Ecto neural progenitor cell (in vitro differentiated cells): ENCODE measurements around the gene GPR155.
"Not testable (repeated sequence)": the region's sequence is repeated elsewhere in the genome, so short reads cannot be mapped to it uniquely, and the experiment has no call there.

Experiments used
- DNase-seq: peaks from one replicate; pipeline ENCODE4 v3.0.0-alpha.2; 2018; ENCODE audit warnings: low spot score

GPR155 gene

DNA sequence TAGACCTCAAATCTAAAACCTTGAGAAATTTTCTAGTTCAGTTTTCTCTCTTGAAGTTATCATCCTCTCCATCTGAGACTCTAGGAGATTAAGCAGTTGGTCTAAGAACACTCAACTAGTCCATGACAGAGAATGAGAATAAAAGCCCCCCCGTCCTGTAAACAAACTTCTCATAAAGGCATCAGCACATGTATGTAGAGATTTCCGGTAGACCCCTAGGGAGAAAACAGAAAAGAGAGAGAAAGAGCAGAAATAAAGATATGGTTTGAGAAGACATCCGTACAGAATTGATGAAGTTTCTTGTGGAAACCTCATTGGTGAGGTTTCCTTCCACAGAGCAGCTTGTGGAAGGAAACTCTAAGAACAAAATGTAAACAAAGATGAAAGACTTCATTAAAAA is 3.2 kb upstream of the GPR155 start:
- no peak for DNase-seq

DNA sequence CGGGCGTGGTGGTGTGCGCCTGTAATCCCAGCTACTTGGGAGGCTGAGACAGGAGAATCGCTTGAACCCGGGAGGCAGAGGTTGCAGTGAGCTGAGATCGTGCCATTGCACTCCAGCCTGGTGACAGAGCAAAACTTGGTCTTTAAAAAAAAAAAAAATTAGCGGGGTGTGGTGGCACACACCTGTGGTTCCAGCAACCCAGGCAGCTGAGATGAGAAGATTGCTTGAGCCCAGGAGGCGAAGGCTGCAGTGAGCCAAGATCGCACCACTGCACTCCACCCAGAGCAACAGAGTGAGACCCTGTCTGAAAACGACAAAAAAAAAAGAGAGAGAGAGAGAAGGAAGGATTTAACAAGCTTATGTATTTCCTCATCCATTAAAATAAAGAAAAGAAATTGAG is 2.7 kb upstream of the GPR155 start:
- DNase-seq: not testable (repeated sequence)

DNA sequence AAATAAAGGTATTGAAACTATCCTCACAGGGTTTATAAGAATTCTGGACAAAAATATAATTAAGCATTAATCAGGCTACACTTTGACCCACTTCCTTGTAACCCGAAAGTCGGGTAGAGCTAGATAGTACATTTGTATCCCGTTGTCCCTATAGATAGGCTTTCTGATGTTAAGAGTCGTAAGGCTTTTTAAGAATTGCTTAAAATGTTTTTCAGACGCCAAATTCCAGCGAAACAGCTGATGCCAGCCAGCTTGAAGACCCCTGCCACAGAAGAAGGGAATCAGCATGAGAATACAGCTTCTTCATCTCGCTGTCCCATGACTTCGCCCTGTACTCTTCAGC is 962 bp upstream of the GPR155 start:
- DNase-seq: no peak

DNA sequence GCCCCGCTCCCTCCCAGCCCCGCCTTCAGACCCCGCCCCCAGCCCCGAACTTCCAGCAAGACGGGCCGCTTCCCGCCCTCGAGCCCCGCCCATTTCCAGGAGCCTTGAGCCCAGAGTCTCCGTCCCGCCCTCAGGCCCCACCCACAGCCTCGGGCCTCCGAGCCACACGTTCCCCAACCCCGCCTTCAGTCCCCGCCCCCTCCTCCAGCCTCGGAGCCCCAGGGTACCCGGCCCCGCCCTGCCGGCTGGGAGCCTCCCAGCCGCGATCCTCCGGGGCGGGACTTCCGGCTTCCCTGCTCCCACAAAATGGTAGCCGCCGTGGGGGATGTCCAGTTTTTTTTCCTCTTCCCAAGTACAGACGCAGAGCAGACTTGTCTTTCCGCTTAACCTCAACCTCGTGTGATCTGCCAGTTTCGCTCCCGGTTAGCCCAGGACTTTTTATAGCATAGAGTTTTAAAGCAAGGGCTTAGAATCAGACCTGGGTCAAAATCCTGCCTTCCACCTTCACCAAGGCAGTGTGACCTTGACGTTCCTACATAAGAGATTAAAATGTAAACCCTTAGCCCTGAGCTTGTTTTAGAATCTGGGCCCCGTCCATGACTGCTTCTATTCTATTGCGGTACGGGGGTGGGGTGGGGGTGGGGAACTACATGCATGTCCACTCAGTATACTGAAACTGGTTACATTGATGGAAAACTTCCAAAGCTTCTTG is 435 bp upstream of the GPR155 start:
- DNase-seq: peak; percentile 99

DNA sequence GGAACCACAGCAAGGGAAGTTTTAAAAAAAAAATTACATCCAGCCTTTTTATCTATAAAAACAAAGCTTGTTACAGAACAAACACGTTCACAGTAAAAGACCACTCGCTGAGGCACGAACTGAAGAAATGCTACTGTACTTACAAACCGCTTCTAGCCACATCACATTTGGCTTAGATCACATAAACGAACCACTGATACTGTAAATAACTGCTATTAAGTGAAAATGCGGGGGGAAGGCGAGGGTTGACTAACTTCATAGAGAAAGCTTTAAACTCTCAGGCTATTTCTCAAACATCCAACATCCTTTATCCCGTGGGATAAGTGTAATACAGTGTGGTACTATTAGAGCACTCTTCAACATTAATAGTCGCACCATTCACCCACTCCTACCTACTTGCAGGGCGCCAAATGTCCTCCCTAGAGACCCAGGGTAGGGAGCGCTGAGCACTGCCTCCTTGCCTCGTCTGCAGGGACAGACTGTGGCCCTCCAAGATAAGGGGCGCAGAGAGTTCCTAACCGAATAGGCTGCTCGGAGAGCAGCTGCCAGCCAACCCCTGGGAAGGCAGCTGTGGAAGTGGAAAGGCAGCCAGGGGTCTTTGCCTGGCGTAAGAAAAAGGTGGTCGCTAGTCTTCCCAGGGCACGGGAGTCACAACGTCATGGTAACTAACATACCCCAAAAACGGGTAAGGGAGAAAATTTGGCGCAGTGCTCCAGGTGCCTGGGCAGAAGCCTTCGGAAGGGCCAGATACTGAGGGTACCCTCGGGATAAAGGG is 854 bp downstream of the GPR155 start:
- DNase-seq: peak; percentile 54

DNA sequence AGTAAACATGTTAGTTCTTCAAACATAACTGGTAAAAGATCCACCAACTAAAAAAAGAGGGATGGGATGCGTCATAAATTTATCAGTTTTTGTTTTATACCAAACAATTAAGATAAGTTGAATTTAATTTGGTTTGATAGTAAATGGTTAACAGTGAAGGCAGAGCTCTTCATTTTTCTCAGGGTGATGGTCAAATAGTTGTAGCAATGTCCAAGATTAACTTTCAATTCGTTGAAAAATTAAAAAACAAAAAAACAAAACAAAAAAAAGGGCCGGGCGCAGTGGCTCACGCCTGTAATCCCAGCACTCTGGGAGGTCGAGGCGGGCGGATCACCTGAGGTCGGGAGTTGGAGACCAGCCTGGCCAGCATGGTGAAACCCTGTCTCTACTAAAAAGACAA is 1.8 kb downstream of the GPR155 start:
- DNase-seq: not testable (repeated sequence)

DNA sequence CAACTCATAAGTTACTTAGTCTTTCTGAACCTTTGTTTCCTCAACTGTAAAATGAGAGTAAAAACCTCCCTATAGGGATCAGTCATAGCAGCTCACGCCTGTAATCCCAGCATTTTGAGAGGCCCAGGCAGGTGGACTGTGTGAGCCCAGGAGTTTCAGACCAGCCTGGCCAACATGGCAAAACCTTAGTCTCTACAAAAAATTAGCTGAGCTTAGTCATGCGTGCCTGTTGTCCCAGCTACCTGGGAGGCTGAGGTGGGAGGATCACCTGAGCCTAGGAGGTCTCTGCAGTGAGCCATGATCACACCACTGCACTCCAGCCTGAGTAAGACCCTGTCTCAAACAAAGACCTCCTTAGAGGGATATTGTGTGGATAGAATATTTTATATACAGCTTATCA is 2.3 kb downstream of the GPR155 start:
- DNase-seq: no peak

DNA sequence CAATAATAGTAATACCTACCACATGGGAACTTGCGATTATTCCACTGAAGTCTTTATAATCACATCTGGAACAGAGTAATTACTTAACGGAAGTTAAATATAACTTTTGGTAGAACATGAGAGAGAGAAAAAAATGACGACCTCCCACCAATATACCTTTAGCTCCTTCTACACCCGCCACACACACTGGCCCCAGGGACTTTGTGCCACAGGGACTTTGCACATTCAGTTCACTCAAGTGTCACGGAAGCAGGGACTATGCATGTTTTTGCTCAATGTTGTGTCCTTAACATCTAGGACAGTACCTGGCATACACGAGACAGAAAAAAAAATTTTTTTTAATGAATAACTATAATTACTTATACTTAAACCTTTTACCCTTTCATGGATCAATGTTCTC is 4.0 kb downstream of the GPR155 start:
- no peak for DNase-seq

DNA sequence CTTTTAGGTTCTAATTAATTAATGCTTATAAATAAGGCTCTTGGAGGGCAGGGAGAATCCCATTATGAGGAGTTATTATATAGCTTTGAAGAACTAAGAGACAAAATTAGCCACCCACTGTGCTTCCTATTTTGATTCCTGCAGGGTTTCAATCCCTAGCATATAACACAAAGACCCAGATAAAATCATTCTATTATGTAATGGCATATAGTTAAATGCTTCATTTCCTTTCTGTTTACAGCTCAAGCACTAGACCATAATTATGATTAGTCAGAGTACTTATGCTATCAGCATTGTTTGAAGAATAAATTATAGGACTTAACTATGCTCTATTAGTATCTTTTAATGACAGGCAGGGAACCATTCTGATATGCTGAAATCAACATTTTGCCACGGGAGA is 9.1 kb downstream of the GPR155 start:
- DNase-seq: no peak

DNA sequence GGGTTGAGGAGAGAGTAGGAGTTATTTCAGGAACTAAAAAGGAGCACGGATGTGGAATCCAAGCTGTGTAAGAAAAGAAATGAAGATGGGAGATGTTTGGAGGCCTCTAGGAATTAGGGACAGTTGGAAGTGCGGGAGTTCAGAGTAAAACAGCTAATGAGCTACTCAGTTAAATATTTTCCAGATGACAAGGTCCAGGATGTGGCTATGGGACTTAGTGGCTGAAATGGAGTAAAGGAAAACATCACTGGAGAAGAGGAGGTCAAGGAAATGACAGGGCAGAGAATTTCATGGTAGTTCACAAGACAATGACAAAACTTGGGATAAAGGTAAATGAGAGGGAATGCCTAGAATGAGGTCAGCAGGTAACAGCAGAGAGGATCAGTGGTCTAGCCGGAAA is 13.0 kb downstream of the GPR155 start:
- DNase-seq: no peak

DNA sequence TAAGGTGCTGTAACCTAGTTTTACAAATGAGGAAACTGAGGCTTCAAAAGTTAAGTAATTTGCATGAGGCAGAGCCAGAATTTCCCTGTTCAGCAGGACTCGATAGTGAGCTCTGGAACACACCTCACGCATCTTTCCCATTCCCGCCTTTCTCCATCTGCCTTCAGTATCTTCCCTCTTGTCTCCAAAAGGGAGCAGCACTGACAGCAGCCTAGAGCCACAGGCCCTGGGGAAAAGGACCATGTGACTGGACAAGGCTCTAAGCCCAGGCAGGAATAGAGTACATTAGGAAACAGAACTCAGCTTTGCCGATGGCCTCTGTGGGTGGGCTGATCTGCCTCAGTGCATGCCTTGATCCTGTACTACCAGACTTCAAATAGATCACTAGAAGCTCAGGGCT is 21.5 kb downstream of the GPR155 start:
- peak; percentile 49 for DNase-seq

DNA sequence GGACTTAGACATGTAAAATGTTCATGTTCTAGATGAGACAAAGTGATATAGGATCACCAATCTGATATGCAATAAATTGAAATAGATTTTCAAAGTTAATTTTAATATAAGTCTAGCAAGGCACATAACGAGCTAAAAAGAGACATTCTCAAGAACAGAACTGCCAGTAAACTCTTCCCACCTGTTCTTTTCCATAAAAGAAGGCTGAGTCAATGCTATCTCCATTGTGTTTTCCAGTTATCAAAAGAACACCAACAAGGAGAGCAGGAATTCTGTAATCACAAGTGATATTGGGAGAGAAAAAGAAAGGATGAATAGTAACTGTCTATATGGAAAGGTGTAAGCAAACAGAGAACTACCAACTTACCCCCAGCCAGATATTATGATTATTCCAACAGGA is 25.6 kb downstream of the GPR155 start:
- DNase-seq: no peak

DNA sequence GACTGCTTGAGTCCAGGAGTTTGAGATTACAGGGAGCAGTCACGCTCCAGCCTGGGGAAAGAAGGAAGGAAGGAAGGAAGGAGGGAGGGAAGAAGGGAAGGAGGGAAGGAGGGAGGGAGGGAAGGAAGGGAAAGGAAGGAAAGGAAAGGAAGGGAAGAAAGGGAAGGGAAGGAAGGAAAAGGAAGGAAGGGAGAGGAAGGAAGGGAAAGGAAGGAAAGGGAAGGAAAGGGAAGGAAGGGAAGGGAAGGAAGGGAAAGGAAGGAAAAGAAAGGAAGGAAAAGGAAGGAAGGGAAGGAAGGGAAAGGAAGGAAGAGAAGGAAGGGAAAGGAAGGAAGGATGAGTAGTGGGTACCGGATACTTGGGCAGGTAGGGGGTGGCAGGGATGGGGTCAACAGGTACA is 32.3 kb downstream of the GPR155 start:
- DNase-seq: no peak

DNA sequence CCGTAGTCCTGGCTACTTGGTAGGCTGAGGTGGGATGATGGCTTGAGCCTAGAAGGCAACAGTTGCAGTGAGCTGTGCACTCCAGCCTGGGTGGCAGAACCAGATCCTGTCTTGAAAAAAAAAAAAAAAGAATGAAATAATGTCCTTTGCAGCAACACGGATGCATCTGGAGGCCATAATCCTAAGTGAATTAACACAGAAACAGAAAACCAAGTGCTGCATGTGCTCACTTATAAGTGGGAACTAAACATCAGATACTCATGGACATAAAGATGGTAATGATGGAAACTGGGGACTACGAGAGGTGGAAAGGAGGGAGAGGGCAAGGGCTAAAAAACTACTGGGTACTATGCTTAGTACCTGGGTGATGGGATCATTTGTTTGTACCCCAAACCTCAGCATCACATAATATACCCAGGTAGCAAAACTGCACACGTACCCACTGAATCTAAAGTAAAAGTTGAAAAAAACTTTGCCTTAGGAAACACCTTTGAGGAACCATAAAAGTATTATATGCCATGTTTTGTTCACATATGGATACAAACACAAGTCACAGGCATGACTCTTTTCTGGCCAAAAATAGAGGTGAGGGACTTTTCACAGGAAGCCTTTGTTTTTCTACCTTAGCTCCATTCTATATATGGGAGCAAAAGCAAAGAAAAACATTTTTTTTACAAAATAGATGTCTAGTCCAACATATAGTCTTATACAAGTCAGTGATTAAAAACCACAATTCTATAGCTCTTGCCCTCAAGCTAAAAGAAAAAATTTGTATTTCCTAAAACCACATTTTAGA is 36.6 kb downstream of the GPR155 start:
- no peak for DNase-seq

DNA sequence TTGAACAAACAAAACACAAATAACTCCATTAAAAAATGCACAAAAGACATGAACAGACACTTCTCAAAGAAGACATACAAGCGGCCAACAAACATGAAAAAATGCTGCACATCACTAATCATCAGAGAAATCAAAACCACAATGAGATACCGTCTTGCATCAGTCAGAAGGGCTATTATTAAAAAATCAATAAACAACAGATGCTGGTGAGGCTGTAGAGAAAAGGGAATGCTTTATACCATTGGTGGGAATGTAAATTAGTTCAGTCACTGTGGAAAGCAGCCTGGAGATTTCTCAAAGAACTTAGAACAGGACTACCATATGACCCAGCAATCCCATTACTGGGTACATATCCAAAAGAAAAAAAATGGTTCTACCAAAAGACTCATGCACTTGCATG is 37.8 kb downstream of the GPR155 start:
- no peak for DNase-seq

DNA sequence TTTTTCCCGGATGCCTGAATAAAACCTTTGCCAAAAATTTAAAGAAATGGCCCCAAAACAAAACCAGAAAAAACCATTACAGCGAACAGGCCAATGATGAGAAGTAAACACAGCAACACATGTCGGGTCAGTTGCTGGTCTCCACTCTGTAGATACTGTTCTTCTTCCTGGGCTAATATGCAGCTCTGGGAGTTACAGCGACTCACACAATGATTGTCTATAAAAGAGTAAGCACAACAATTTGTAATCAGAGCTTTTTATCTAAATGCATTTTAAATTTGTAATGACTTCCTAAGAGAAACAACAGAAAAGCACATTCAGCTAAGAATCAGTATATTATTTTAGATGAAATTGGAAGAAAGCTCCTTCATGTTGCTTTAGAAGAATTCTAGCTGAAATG is 40.3 kb downstream of the GPR155 start:
- DNase-seq: no peak

DNA sequence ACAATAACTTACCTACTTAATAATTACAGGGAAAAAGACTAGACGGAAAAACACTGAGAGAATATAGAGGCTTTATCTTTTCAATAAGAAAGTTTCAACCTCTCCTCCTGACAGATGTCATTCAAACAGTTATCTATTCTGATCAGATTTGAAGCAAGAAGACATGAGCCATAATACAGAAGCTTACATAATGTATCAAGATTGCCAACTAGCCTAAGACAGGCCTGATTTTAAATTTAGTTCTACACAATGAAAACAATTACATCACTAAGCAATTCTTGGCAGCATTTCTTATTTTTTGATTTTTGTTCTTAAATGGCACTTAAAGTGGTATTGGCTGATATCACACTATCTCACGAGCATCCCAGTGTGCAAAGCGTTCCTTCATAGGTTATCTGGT is 41.6 kb downstream of the GPR155 start:
- DNase-seq: no peak

DNA sequence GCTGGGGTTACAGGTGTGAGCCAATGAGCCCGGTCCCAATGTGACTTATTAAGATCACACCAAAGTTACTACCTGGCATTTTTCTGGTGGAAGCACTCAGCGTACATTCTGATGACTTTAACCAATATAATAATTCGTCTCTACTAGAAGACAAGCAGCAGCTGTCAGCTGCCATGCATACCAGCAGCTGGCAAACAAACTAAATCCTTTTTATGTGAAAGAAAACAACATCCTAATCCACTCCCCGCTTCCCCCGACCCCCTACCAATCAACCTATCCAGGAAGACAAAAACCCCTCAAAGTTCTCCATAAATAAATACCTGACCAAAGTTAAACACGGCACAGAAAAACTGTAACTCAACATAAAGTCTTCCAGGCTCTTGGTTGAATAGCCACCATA is 42.1 kb downstream of the GPR155 start:
- DNase-seq: no peak

DNA sequence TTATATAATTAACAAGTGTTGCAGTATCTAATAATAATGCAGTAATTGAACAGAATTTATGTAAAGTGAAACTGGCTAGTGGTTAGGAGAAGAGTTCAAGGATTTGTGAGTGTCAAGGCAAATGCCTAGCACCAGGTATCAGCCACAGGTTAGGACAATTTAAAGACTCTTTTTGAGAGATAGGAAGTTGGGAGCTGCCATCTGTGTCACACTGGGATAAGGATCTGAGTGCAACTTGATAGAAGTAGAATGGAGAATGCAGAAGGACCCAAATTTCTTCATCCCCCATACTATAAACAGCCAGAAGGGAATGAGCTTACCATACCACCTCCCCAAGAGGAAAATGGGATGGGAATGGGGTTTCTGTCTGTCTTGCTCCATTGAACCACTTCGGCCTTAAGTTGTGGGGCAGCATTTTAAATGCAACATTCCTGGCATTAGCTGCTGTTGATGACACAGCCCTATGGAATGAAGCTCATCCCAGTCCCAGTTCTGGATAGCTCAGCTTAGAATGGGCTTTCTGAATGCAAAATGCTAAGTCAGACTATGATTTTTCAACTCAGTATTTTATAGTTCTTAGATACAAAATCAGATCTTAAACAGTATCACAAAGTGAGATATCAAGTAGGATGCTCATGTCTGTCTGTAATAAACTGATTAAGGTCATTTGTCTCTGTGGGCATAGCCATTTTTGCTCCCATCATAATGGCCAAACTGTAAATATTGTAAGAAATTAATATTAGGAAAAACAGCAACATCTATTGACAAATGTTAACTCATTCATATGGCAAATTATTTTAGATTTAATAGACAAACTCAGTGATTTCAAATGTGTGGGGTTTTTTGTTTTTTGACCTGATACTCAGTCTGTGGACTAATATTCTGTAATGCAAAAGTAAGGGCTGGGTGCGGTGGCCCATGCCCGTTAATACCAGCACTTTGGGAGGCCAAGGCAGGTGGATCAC is 44.0 kb downstream of the GPR155 start:
- no peak for DNase-seq

DNA sequence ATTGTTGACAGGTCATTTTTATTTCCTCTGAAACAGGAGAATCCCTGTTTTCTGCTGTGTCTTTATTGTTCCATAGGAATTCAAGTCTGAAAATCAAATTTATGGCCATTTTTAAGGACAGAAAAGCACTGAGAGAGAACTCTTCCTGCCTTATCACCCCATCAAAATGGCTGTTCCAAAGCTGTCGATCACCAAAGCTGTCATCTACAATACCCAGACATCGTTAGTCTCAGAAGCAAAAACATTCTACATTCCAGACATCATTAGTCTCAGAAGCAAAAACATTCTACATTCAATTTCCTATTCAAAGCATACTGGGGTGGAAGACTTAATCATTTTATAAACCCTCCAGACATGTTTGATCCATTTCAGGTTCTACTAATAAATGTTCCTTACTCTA is 46.9 kb downstream of the GPR155 start:
- DNase-seq: no peak

DNA sequence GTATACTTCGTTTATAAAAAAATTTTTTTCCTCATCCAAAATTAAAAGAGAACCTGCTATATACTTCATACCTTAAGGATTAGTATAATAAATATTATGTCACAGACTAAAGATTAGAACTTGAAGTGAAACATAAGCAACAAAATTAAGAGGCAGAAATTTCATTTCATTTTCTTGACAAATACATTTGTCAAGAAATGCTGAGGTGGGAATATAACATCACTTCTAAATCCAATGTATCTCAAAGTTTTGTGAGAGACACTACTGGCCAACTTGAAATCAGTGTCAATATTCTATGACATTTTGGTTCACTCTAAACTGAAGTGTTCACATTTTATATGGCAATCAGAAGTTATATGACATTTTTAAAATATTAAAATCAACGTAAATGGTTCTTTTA is 47.5 kb downstream of the GPR155 start:
- no peak for DNase-seq
